H1 (cell line): Measurements from ENCODE around the gene PRSS48. TPM values are rescaled to one million over a fixed set of nuclear protein-coding genes. Genes with fewer than 3 reads are reported as not detected.

ENCODE experiments used
- E2F6 ChIP-seq: IDR thresholded peaks from 2 replicates; pipeline ENCODE4 v1.6.1; 2012; ENCODE audit warnings: inconsistent platforms
- GABPA ChIP-seq: IDR thresholded peaks from 2 replicates; pipeline ENCODE4 v1.6.1; 2011; ENCODE audit warnings: mild to moderate bottlenecking, low read length, moderate library complexity, borderline replicate concordance; ENCODE audit not compliant: insufficient read depth
- HDAC2 ChIP-seq, 2 experiments: fragments of 300-600 bp in 1 of 2; sonication (generic) in 1 of 2; IDR thresholded peaks; 2 replicates each; pipeline ENCODE4 v1.6.1; 2011 to 2012; ENCODE audit warnings: low read depth in 2 of 2, low read length in 2 of 2, mild to moderate bottlenecking in 2 of 2, moderate library complexity in 2 of 2, borderline replicate concordance in 1 of 2, inconsistent platforms in 1 of 2
- KDM4A ChIP-seq: IDR thresholded peaks from one replicate; pipeline ENCODE4 v1.7.1; 2012; ENCODE audit warnings: low read depth, mild to moderate bottlenecking, moderate library complexity, low read length, inconsistent platforms; ENCODE audit not compliant: severe bottlenecking
- NRF1 ChIP-seq: IDR thresholded peaks from 2 replicates; pipeline ENCODE4 v1.6.1; 2011; ENCODE audit warnings: mild to moderate bottlenecking, low read depth, low read length, improper control_type of control experiment
- TCF12 ChIP-seq: IDR thresholded peaks from 2 replicates; pipeline ENCODE4 v1.6.1; 2011; ENCODE audit warnings: low read depth, mild to moderate bottlenecking, low read length
- polyA plus RNA-seq, 7 experiments: library from polyadenylated mRNA; depleted of rRNA in 3 of 7; stranded (reverse) in 5 of 7; unstranded in 2 of 7; fragments of >200 nt in 5 of 7; fragments of 200-250 nt in 2 of 7; gene quantifications; 1 replicate in 5 of 7; 2 replicates in 1 of 7; 4 replicates in 1 of 7; pipeline versions ENCODE4 v1.2.1 to v1.2.3, GENCODE V29; 2011 to 2013; ENCODE audit warnings: missing spikeins in 2 of 7, mixed read lengths in 2 of 7
- total RNA-seq: library from RNA; stranded (reverse); fragmentation: NEBNext Ultra II Directional; extraction: Animal tissue kit (Norgen Biotek cat#: 25700); gene quantifications from 2 replicates; pipeline ENCODE4 v1.2.1, GENCODE V29; 2021

PRSS48 gene
- total and polyA plus RNA-seq, 2 of the 8 experiments (the other 6 are each of a cell fraction or from before 2014, with no cell fraction given) = not detected

DNA sequence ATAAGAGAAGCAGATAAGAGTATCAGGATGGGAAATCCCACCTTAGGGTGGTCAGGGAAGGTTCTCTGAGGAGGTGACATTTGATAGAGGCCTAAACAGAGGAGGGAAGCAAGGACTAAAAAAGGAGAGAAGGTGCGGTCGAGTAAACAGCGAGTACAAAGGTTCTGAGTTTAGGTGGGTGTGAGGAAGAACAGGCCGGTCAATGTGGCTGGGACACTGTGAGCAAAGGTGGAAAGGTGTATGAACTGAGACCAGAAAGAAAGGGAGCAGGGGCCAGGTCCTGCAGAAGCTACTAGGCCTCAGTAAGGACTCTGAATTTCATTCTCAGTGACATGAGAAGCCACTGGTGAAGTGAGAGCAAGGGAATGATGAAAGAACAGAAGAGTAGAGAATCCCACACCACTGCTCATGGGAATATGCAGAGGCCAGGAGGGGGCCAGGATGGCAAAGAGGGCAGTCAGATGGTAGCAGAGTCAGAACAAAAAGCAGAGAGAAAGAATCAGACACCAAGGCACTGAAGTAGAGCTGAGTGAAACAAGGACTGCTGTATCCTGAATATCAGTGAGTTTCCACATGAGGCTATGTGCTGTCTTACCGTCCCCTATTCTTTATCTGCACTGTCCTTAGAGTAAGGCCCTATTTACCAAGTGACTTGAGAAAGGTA is 18.0 kb downstream of the PRSS48 start (continued):
- TF ChIP-seq TCF12 = no peak
- TF ChIP-seq NRF1 = no peak
- no peak for TF ChIP-seq KDM4A
- TF ChIP-seq GABPA = no peak
- TF ChIP-seq HDAC2 (IDR thresholded peaks at IDR 0.05; ENCODE audit: borderline replicate concordance in 1 of 2, low read depth in 2 of 2, low read length in 2 of 2) = no peak
- no peak for TF ChIP-seq E2F6
